GM19455 (cell line): ENCODE results near the gene RITA1.

Experiments
- ATAC-seq: cut with Tn5 transposase; IDR thresholded peaks from one replicate; pipeline ENCODE4 v1.9.1; 2021; ENCODE audit not compliant: unreplicated experiment

Gene RITA1

GRCh38 chr12:113227686-113228391 is 42.3 kb downstream of the RITA1 start:
- no peak for ATAC-seq

- ATAC-seq = no peak
Observed at GRCh38 chr12:113228394-113229028, 43.0 kb downstream of the RITA1 start.

GRCh38 chr12:113230315-113231234 is 45.1 kb downstream of the RITA1 start:
- ATAC-seq = peak; percentile 11

- no peak for ATAC-seq
Observed at GRCh38 chr12:113231235-113232088, 45.9 kb downstream of the RITA1 start.

GRCh38 chr12:113232089-113232839 is 46.7 kb downstream of the RITA1 start:
- ATAC-seq = no peak

- peak; percentile 66 for ATAC-seq
Observed at GRCh38 chr12:113232840-113233585, 47.5 kb downstream of the RITA1 start.

- ATAC-seq = no peak
Observed at GRCh38 chr12:113233967-113234366, 48.4 kb downstream of the RITA1 start.

GRCh38 chr12:113234483-113234882 is 49.0 kb downstream of the RITA1 start:
- ATAC-seq = no peak

GRCh38 chr12:113235976-113236375 is 50.5 kb downstream of the RITA1 start:
- no peak for ATAC-seq

- no peak for ATAC-seq
Observed at GRCh38 chr12:113236539-113237399, 51.2 kb downstream of the RITA1 start.

GRCh38 chr12:113237748-113238147 is 52.2 kb downstream of the RITA1 start:
- no peak for ATAC-seq

- no peak for ATAC-seq
Observed at GRCh38 chr12:113238309-113238708, 52.8 kb downstream of the RITA1 start.

- ATAC-seq = no peak
Observed at GRCh38 chr12:113239288-113239771, 53.8 kb downstream of the RITA1 start.

GRCh38 chr12:113239811-113240331 is 54.4 kb downstream of the RITA1 start:
- ATAC-seq = no peak

- ATAC-seq = no peak
Observed at GRCh38 chr12:113240395-113240794, 54.9 kb downstream of the RITA1 start.

- no peak for ATAC-seq
Observed at GRCh38 chr12:113241191-113242025, 55.9 kb downstream of the RITA1 start.
